Activated T-cell treated with anti-CD3 and anti-CD28 coated beads, Interleukin-2, amount 50 U/mL, for 4 hours (primary cell): Measurements from ENCODE around the gene EPHX1. TPM values are rescaled to one million over a fixed set of nuclear protein-coding genes. Genes with fewer than 3 reads are reported as not detected.
"Not testable (repeated sequence)": the region's sequence is repeated elsewhere in the genome, so short reads cannot be mapped to it uniquely, and the experiment has no call there.

Source experiments
- ATAC-seq, 2 donors: fragments of 200-7000 bp; cut with Tn5 transposase; one replicate each; pipeline ENCODE4 v1.10.0; 2021
- DNase-seq: peaks from one replicate; pipeline ENCODE4 v3.0.0-alpha.2; 2020
- H3K27me3 Mint-ChIP-seq: one replicate; pipeline ENCODE4 v1.8.0; 2021; ENCODE audit warnings: low read depth, mixed read lengths
- H3K36me3 Mint-ChIP-seq: one replicate; pipeline ENCODE4 v1.8.0; 2022; ENCODE audit warnings: mixed read lengths; ENCODE audit not compliant: insufficient read depth
- H3K4me1 Mint-ChIP-seq: one replicate; pipeline ENCODE4 v1.8.0; 2021; ENCODE audit warnings: low read depth, mixed read lengths
- H3K4me3 Mint-ChIP-seq: one replicate; pipeline ENCODE4 v1.8.0; 2021; ENCODE audit warnings: mild to moderate bottlenecking, moderate library complexity, mixed read lengths
- H3K9me3 Mint-ChIP-seq: one replicate; pipeline ENCODE4 v1.8.0; 2021; ENCODE audit warnings: mixed read lengths
- total RNA-seq, 3 donors: library from RNA; stranded (reverse); gene quantifications; one replicate each; pipeline ENCODE4 v1.2.1, GENCODE V29; 2021

EPHX1 gene
- total RNA-seq = 1 to 10 TPM; 1.8 to 2.2 (median 1.9) TPM

- ATAC-seq = peak; percentile 98
- peak within 1 kb of the TSS; percentile 85 for H3K4me3 Mint-ChIP-seq
- no peaks in the 10 kb centered on the region for H3K36me3 Mint-ChIP-seq
- DNase-seq = peak; percentile 54
- H3K9me3 Mint-ChIP-seq = no peaks in the 10 kb centered on the region
- H3K4me1 Mint-ChIP-seq = peaks cover 10% of the 10 kb centered on the region
- peaks cover 4% of the 10 kb centered on the region for H3K27me3 Mint-ChIP-seq
These were observed at the start of gene EPHX1 for GRCh38 chr1:225809842-225810578. EPHX1 (plus strand) TSS chr1:225810124; CDS start chr1:225828730, 18,606 bp downstream.

- Mint-ChIP-seq H3K36me3 (no peaks in the 10 kb centered on the region), H3K27me3 (peaks cover 2% of the 10 kb centered on the region), H3K4me1 (no peaks in the 10 kb centered on the region), H3K9me3 (no peaks in the 10 kb centered on the region), H3K4me3 (no peak overlapping the region)
- DNase-seq (no peak), ATAC-seq (no peak)
These were observed 49.4 kb upstream of the EPHX1 start for GRCh38 chr1:225760531-225760930.

- not testable (repeated sequence) for H3K36me3 Mint-ChIP-seq, H3K27me3 Mint-ChIP-seq, ATAC-seq, H3K9me3 Mint-ChIP-seq, H3K4me1 Mint-ChIP-seq, DNase-seq, H3K4me3 Mint-ChIP-seq
These were observed 48.5 kb upstream of the EPHX1 start for GRCh38 chr1:225761395-225761794.

GRCh38 chr1:225762002-225762441, 47.9 kb upstream of the EPHX1 start:
- Mint-ChIP-seq H3K9me3 (no peaks in the 10 kb centered on the region), H3K4me1 (no peaks in the 10 kb centered on the region), H3K4me3 (no peak overlapping the region), H3K36me3 (no peaks in the 10 kb centered on the region), H3K27me3 (peaks cover 8% of the 10 kb centered on the region)
- ATAC-seq (no peak), DNase-seq (no peak)

- DNase-seq = no peak
- no peak for ATAC-seq
- no peaks in the 10 kb centered on the region for H3K4me1 Mint-ChIP-seq
- no peak overlapping the region for H3K4me3 Mint-ChIP-seq
- H3K27me3 Mint-ChIP-seq = peaks cover 8% of the 10 kb centered on the region
- H3K36me3 Mint-ChIP-seq = no peaks in the 10 kb centered on the region
- H3K9me3 Mint-ChIP-seq = no peaks in the 10 kb centered on the region
These were observed 47.5 kb upstream of the EPHX1 start for GRCh38 chr1:225762444-225762843.

GRCh38 chr1:225763716-225764548, 46.0 kb upstream of the EPHX1 start:
- H3K9me3 Mint-ChIP-seq = no peaks in the 10 kb centered on the region
- H3K27me3 Mint-ChIP-seq = peaks cover 8% of the 10 kb centered on the region
- H3K4me1 Mint-ChIP-seq = no peaks in the 10 kb centered on the region
- H3K36me3 Mint-ChIP-seq = no peaks in the 10 kb centered on the region
- no peak for DNase-seq
- no peak overlapping the region for H3K4me3 Mint-ChIP-seq
- ATAC-seq = no peak

GRCh38 chr1:225765982-225766674, 43.8 kb upstream of the EPHX1 start:
- no peak for ATAC-seq
- DNase-seq = no peak
- peaks cover 8% of the 10 kb centered on the region for H3K27me3 Mint-ChIP-seq
- no peak overlapping the region for H3K4me3 Mint-ChIP-seq
- no peaks in the 10 kb centered on the region for H3K9me3 Mint-ChIP-seq
- H3K4me1 Mint-ChIP-seq = no peaks in the 10 kb centered on the region
- no peaks in the 10 kb centered on the region for H3K36me3 Mint-ChIP-seq

GRCh38 chr1:225766967-225767633, 42.8 kb upstream of the EPHX1 start:
- no peak overlapping the region for H3K4me3 Mint-ChIP-seq
- no peaks in the 10 kb centered on the region for H3K9me3 Mint-ChIP-seq
- peaks cover 8% of the 10 kb centered on the region for H3K27me3 Mint-ChIP-seq
- no peak for DNase-seq
- ATAC-seq = no peak
- H3K36me3 Mint-ChIP-seq = no peaks in the 10 kb centered on the region
- H3K4me1 Mint-ChIP-seq = no peaks in the 10 kb centered on the region

GRCh38 chr1:225767634-225768540, 42.0 kb upstream of the EPHX1 start:
- Mint-ChIP-seq H3K4me1 (no peaks in the 10 kb centered on the region), H3K27me3 (peaks cover 8% of the 10 kb centered on the region), H3K4me3 (no peak overlapping the region), H3K9me3 (no peaks in the 10 kb centered on the region), H3K36me3 (no peaks in the 10 kb centered on the region)
- ATAC-seq (no peak), DNase-seq (no peak)

GRCh38 chr1:225768662-225769426, 41.1 kb upstream of the EPHX1 start:
- Mint-ChIP-seq H3K27me3 (peaks cover 8% of the 10 kb centered on the region), H3K9me3 (no peaks in the 10 kb centered on the region), H3K36me3 (no peaks in the 10 kb centered on the region), H3K4me3 (no peak overlapping the region), H3K4me1 (no peaks in the 10 kb centered on the region)
- DNase-seq (no peak), ATAC-seq (no peak)

GRCh38 chr1:225769687-225770086, 40.2 kb upstream of the EPHX1 start:
- no peaks in the 10 kb centered on the region for H3K9me3 Mint-ChIP-seq
- no peak for DNase-seq
- no peak overlapping the region for H3K4me3 Mint-ChIP-seq
- ATAC-seq = no peak
- H3K27me3 Mint-ChIP-seq = peaks cover 6% of the 10 kb centered on the region
- H3K36me3 Mint-ChIP-seq = no peaks in the 10 kb centered on the region
- H3K4me1 Mint-ChIP-seq = peaks cover 1% of the 10 kb centered on the region

- peaks cover 4% of the 10 kb centered on the region for H3K27me3 Mint-ChIP-seq
These were observed 39.2 kb upstream of the EPHX1 start for GRCh38 chr1:225770561-225771248.

More at GRCh38 chr1:225770561-225771248, 39.2 kb upstream of the EPHX1 start:
- Mint-ChIP-seq H3K4me3 (no peak overlapping the region), H3K9me3 (no peaks in the 10 kb centered on the region), H3K4me1 (peaks cover 1% of the 10 kb centered on the region), H3K36me3 (no peaks in the 10 kb centered on the region)
- no peak for DNase-seq
- no peak for ATAC-seq
